OCI-LY3 (cell line): ENCODE measurements around the gene MLLT10.

Experiments
- EZH2phosphoT487 ChIP-seq: fragments of 200-600 bp; shearing (Covaris generic); IDR thresholded peaks from 2 replicates; pipeline ENCODE4 v1.6.1; 2018; ENCODE audit warnings: antibody characterized with exemption, mixed run types, low read depth
- TF ChIP-seq, protein P1 (sequence below): fragments of 200-600, 300-600 bp; sonication (generic); IDR thresholded peaks from 2 replicates; pipeline ENCODE4 v1.5.1; 2014; ENCODE audit warnings: antibody characterized with exemption, low read length, low read depth

DNA sequence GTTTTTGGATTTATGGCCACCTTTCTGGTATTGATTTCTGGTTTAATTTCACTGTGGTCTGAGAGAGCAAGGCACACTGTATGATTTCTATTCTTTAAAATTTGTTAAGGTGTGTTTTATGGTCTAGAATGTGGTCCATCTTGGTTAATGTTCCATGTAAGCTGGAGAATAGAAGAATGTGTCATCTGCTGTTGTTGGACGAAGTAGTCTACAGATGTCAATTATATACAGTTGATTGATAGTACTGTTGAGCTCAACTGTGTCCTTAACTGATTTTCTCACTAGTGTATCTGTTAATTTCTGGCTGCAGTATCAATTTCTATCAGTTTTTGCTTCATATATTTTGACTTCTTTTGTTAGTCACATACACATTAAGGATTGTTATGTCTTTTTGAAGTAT is 127.1 kb downstream of the MLLT10 start:
- TF ChIP-seq, protein P1, sequence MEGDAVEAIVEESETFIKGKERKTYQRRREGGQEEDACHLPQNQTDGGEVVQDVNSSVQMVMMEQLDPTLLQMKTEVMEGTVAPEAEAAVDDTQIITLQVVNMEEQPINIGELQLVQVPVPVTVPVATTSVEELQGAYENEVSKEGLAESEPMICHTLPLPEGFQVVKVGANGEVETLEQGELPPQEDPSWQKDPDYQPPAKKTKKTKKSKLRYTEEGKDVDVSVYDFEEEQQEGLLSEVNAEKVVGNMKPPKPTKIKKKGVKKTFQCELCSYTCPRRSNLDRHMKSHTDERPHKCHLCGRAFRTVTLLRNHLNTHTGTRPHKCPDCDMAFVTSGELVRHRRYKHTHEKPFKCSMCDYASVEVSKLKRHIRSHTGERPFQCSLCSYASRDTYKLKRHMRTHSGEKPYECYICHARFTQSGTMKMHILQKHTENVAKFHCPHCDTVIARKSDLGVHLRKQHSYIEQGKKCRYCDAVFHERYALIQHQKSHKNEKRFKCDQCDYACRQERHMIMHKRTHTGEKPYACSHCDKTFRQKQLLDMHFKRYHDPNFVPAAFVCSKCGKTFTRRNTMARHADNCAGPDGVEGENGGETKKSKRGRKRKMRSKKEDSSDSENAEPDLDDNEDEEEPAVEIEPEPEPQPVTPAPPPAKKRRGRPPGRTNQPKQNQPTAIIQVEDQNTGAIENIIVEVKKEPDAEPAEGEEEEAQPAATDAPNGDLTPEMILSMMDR: no peak
- TF ChIP-seq EZH2phosphoT487: no peak
